H1 (cell line): ENCODE measurements around the gene ACTN3. TPM values are rescaled to one million over a fixed set of nuclear protein-coding genes. Genes with fewer than 3 reads are reported as not detected.

ENCODE experiments used
- ASH2L ChIP-seq: fragments of 200-600, 300-600 bp; sonication (generic); IDR thresholded peaks from one replicate; pipeline ENCODE4 v1.7.1; 2017; ENCODE audit warnings: low read length
- BRCA1 ChIP-seq: IDR thresholded peaks from 2 replicates; pipeline ENCODE4 v1.6.1; 2012; ENCODE audit warnings: low read depth, low read length, improper control_type of control experiment
- CBX8 ChIP-seq: fragments of 300-800, 300-1000 bp; sonication (generic); IDR thresholded peaks from 2 replicates; pipeline ENCODE4 v1.7.1; 2016; ENCODE audit warnings: low read depth, low read length, borderline replicate concordance
- EP300 ChIP-seq, 2 experiments: IDR thresholded peaks; 1 replicate in 1 of 2; 2 replicates in 1 of 2; pipeline ENCODE4 v1.6.1; 2011 to 2012; ENCODE audit warnings: low read depth in 2 of 2, low read length in 2 of 2, mild to moderate bottlenecking in 2 of 2, borderline replicate concordance in 1 of 2, inconsistent platforms in 1 of 2, moderate library complexity in 1 of 2
- GABPA ChIP-seq: IDR thresholded peaks from 2 replicates; pipeline ENCODE4 v1.6.1; 2011; ENCODE audit warnings: mild to moderate bottlenecking, low read length, moderate library complexity, borderline replicate concordance; ENCODE audit not compliant: insufficient read depth
- MAFK ChIP-seq: IDR thresholded peaks from 2 replicates; pipeline ENCODE4 v1.6.1; 2012; ENCODE audit warnings: low read depth, mild to moderate bottlenecking, improper control_type of control experiment, low read length
- SIN3A ChIP-seq, 2 experiments: IDR thresholded peaks in 1 of 2; conservative IDR thresholded peaks in 1 of 2; 2 replicates each; pipeline ENCODE4 v1.6.1; 2011 to 2012; ENCODE audit warnings: low read length in 2 of 2, improper control_type of control experiment in 1 of 2, low read depth in 1 of 2, mild to moderate bottlenecking in 1 of 2
- polyA plus RNA-seq, 7 experiments: library from polyadenylated mRNA; depleted of rRNA in 3 of 7; stranded (reverse) in 5 of 7; unstranded in 2 of 7; fragments of >200 nt in 5 of 7; fragments of 200-250 nt in 2 of 7; gene quantifications; 1 replicate in 5 of 7; 2 replicates in 1 of 7; 4 replicates in 1 of 7; pipeline versions ENCODE4 v1.2.1 to v1.2.3, GENCODE V29; 2011 to 2013; ENCODE audit warnings: missing spikeins in 2 of 7, mixed read lengths in 2 of 7
- total RNA-seq: library from RNA; stranded (reverse); fragmentation: NEBNext Ultra II Directional; extraction: Animal tissue kit (Norgen Biotek cat#: 25700); gene quantifications from 2 replicates; pipeline ENCODE4 v1.2.1, GENCODE V29; 2021
- TF ChIP-seq, protein P1 (sequence below): IDR thresholded peaks from 2 replicates; pipeline ENCODE4 v1.6.1; 2011; ENCODE audit warnings: low read depth, mild to moderate bottlenecking, low read length; ENCODE audit not compliant: insufficient read depth

The ACTN3 gene
- total and polyA plus RNA-seq, 2 of the 8 experiments (the other 6 are each of a cell fraction or from before 2014, with no cell fraction given), result 30.8 to 36.7 TPM

DNA sequence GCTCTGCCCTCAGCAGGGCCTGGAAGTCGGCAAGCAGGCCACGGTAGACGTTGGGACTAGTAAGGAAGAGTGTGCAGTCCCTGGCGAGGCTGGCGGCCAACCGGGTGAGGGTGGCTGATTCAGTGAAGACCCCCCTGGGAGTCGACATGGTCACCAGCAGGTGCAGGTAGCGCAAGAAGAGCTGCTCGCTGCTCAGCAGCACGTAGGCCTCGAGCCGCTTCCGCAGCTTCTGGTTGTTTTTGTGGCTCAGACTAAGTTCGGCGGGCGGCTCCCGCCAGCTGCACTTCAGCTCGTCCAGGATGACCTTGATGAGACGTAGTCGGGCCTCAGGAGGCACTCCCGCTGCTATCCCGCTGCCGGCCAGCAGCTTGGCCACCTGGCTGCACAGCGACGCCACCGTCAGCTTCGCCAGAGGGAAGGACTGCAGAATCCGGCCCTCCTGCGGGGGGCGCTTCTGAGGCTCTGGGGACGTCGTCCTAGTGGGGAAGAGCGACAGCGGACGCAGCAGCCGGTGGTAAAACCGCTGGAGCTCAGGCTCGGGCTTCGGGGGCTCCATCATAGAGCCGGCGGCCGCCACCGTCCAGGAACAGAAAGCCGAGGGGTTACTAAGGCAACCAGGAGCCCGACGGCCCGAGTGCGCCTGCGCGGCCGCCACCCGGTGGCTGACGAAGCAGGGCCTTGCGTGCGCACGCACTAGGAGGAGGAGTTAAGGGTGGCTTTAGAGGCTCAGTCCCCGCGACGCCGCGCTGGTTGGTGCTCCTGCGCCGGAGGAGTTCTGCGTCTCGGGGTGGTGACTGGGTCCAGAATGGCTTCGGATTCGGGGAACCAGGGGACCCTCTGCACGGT lies 46.0 kb downstream of the ACTN3 start, which contains the start of the genes CCDC87 and CCS (continued):
- TF ChIP-seq EP300 (IDR thresholded peaks at IDR 0.05; ENCODE audit: borderline replicate concordance in 1 of 2, low read depth in 2 of 2, low read length in 2 of 2) (0 out of 3 replicates have a peak, but pooled peaks of 1 of the 2 experiments have one; percentile 14), ASH2L (peak; percentile 59), BRCA1 (no peak), MAFK (no peak), SIN3A (conservative IDR thresholded peaks at IDR 0.05 in 1 of 2, IDR thresholded peaks at IDR 0.05 in 1 of 2; ENCODE audit: low read depth in 1 of 2, low read length in 2 of 2) (peak; percentile 68 to 80; a peak in 2 of 4 replicates), CBX8 (no peak), GABPA (0 out of 2 replicates have a peak, but pooled peaks have one; percentile 29)
- TF ChIP-seq, protein P1, sequence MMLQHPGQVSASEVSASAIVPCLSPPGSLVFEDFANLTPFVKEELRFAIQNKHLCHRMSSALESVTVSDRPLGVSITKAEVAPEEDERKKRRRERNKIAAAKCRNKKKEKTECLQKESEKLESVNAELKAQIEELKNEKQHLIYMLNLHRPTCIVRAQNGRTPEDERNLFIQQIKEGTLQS, result no peak
